K562 (cell line): ENCODE results near the gene GARIN5B. TPM values are rescaled to one million over a fixed set of nuclear protein-coding genes. Genes with fewer than 3 reads are reported as not detected.

ENCODE experiments used
- BRD9 ChIP-seq: fragments of 450-650 bp; IDR thresholded peaks from 2 replicates; pipeline ENCODE4 v1.6.1; 2018; ENCODE audit warnings: low read depth; ENCODE audit not compliant: partially characterized antibody
- CHD1 ChIP-seq: fragments of 200-600 bp; sonication (generic); IDR thresholded peaks from one replicate; pipeline ENCODE4 v1.6.1; 2012; ENCODE audit warnings: mild to moderate bottlenecking, moderate library complexity, low read length, inconsistent platforms
- CTCFL ChIP-seq: IDR thresholded peaks from 2 replicates; pipeline ENCODE4 v1.6.1; 2011; ENCODE audit warnings: borderline replicate concordance, low read depth, mild to moderate bottlenecking, moderate library complexity, low read length; ENCODE audit not compliant: insufficient read depth, poor library complexity, severe bottlenecking
- FOXK2 ChIP-seq, 2 experiments: fragments of 450-650 bp; IDR thresholded peaks in 1 of 2; conservative IDR thresholded peaks in 1 of 2; 2 replicates each; pipeline ENCODE4 v1.6.1; 2016; ENCODE audit warnings: low read depth in 2 of 2, mild to moderate bottlenecking in 1 of 2
- GATAD2A ChIP-seq: fragments of 450-650 bp; IDR thresholded peaks from 2 replicates; pipeline ENCODE4 v1.6.1; 2017
- HINFP ChIP-seq: fragments of 450-650 bp; conservative IDR thresholded peaks from 2 replicates; pipeline ENCODE4 v1.6.1; 2016; ENCODE audit warnings: missing genetic modification characterization, low read depth, mild to moderate bottlenecking, control low read depth, missing compliant biosample characterization
- ILF3 ChIP-seq: fragments of 450-650 bp; IDR thresholded peaks from 2 replicates; pipeline ENCODE4 v1.6.1; 2018; ENCODE audit warnings: antibody characterized with exemption, mild to moderate bottlenecking, moderate library complexity, borderline replicate concordance
- NFE2L1 ChIP-seq: fragments of 450-650 bp; IDR thresholded peaks from 2 replicates; pipeline ENCODE4 v1.6.1; 2016; ENCODE audit warnings: missing genetic modification characterization, low read depth, mild to moderate bottlenecking, missing compliant biosample characterization, moderate library complexity, borderline replicate concordance
- POLR2AphosphoS5 ChIP-seq: IDR thresholded peaks from 2 replicates; pipeline ENCODE4 v1.6.1; 2011; ENCODE audit warnings: mild to moderate bottlenecking, low read depth, low read length, moderate library complexity; ENCODE audit not compliant: control insufficient read depth, insufficient read depth
- SAFB2 ChIP-seq: fragments of 200-400 bp; formaldehyde crosslinking; IDR thresholded peaks from 2 replicates; pipeline ENCODE4 v1.6.1; 2018; ENCODE audit warnings: borderline replicate concordance, low read length, low read depth, moderate library complexity; ENCODE audit not compliant: severe bottlenecking
- SMARCC2 ChIP-seq: fragments of 450-650 bp; IDR thresholded peaks from 2 replicates; pipeline ENCODE4 v1.6.1; 2017; ENCODE audit warnings: antibody characterized with exemption, moderate library complexity, mild to moderate bottlenecking, low read depth
- SREBF2 ChIP-seq: sonication (generic); formaldehyde crosslinking; IDR thresholded peaks from 2 replicates; pipeline ENCODE4 v1.4.0; 2020; ENCODE audit warnings: mild to moderate bottlenecking, missing genetic modification reagents
- SUPT5H ChIP-seq: fragments of 450-650 bp; IDR thresholded peaks from 2 replicates; pipeline ENCODE4 v1.6.1; 2016
- ZBTB2 ChIP-seq: fragments of 450-650 bp; IDR thresholded peaks from 2 replicates; pipeline ENCODE4 v1.6.1; 2016; ENCODE audit warnings: antibody characterized with exemption
- ZKSCAN8 ChIP-seq: fragments of 200-800 bp; sonication (Bioruptor generic); IDR thresholded peaks from 2 replicates; pipeline ENCODE4 v1.6.1; 2016; ENCODE audit warnings: missing genetic modification characterization, missing compliant biosample characterization
- polyA plus RNA-seq, 8 experiments: library from polyadenylated mRNA; depleted of rRNA in 4 of 8; stranded (reverse) in 5 of 8; unstranded in 3 of 8; fragments of >200 nt; fragmentation: Nextera tagmentation in 2 of 8; fragmentation: Illumina TruSeq in 1 of 8; extraction: Ambion mirVana in 2 of 8; extraction: Trizol in 1 of 8; gene quantifications; 2 replicates each; pipeline versions ENCODE4 v1.2.1 to v1.2.3, GENCODE V29; 2011 to 2014; ENCODE audit warnings: inconsistent platforms in 1 of 8, missing spikeins in 1 of 8
- total RNA-seq, 7 experiments: library from RNA; depleted of rRNA in 6 of 7; stranded (reverse); fragments of >200 nt in 6 of 7; fragmentation: Illumina TruSeq in 2 of 7; extraction: Trizol in 2 of 7; gene quantifications; 2 replicates each; pipeline versions ENCODE4 v1.2.1 to v1.2.3, GENCODE V29; 2011 to 2021; ENCODE audit warnings: low replicate concordance in 1 of 7
- TF ChIP-seq, protein P1 (sequence below): sonication (generic); formaldehyde crosslinking; IDR thresholded peaks from 2 replicates; pipeline ENCODE4 v1.4.0; 2020; ENCODE audit warnings: mild to moderate bottlenecking, missing genetic modification reagents
- TF ChIP-seq, protein P2 (sequence below): sonication (generic); formaldehyde crosslinking; IDR thresholded peaks from 2 replicates; pipeline ENCODE4 v1.8.1; 2023; ENCODE audit warnings: mild to moderate bottlenecking, missing genetic modification reagents

Gene GARIN5B
- total and polyA plus RNA-seq, 9 of the 15 experiments (the other 6 are each of a cell fraction or from before 2014, with no cell fraction given) = not detected

- TF ChIP-seq CTCFL (no peak), SAFB2 (no peak), GATAD2A (peak; percentile 82; the same call in 1 of the 2 replicates), HINFP (tag) (no peak), CHD1 (peak; percentile 97), FOXK2 (conservative IDR thresholded peaks at IDR 0.05 in 1 of 2, IDR thresholded peaks at IDR 0.05 in 1 of 2; ENCODE audit: low read depth in 2 of 2) (no peak), SREBF2 (no peak), SUPT5H (peak; percentile 100), ZKSCAN8 (CRISPR knock-in tag) (no peak), ZBTB2 (no peak), SMARCC2 (no peak), ILF3 (no peak; the same call in 1 of the 2 replicates), BRD9 (no peak), POLR2AphosphoS5 (peak; percentile 97), NFE2L1 (tag) (no peak)
- TF ChIP-seq, protein P1, sequence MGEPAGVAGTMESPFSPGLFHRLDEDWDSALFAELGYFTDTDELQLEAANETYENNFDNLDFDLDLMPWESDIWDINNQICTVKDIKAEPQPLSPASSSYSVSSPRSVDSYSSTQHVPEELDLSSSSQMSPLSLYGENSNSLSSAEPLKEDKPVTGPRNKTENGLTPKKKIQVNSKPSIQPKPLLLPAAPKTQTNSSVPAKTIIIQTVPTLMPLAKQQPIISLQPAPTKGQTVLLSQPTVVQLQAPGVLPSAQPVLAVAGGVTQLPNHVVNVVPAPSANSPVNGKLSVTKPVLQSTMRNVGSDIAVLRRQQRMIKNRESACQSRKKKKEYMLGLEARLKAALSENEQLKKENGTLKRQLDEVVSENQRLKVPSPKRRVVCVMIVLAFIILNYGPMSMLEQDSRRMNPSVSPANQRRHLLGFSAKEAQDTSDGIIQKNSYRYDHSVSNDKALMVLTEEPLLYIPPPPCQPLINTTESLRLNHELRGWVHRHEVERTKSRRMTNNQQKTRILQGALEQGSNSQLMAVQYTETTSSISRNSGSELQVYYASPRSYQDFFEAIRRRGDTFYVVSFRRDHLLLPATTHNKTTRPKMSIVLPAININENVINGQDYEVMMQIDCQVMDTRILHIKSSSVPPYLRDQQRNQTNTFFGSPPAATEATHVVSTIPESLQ (CRISPR knock-in tag) = peak; percentile 29; the same call in 1 of the 2 replicates
- TF ChIP-seq, protein P2, sequence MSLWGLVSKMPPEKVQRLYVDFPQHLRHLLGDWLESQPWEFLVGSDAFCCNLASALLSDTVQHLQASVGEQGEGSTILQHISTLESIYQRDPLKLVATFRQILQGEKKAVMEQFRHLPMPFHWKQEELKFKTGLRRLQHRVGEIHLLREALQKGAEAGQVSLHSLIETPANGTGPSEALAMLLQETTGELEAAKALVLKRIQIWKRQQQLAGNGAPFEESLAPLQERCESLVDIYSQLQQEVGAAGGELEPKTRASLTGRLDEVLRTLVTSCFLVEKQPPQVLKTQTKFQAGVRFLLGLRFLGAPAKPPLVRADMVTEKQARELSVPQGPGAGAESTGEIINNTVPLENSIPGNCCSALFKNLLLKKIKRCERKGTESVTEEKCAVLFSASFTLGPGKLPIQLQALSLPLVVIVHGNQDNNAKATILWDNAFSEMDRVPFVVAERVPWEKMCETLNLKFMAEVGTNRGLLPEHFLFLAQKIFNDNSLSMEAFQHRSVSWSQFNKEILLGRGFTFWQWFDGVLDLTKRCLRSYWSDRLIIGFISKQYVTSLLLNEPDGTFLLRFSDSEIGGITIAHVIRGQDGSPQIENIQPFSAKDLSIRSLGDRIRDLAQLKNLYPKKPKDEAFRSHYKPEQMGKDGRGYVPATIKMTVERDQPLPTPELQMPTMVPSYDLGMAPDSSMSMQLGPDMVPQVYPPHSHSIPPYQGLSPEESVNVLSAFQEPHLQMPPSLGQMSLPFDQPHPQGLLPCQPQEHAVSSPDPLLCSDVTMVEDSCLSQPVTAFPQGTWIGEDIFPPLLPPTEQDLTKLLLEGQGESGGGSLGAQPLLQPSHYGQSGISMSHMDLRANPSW = no peak
Observed at GRCh38 chr19:55385724-55386492, 22.8 kb upstream of the GARIN5B start, which contains the start of gene RPL28 (continued).
